Heart right ventricle (tissue), 16 donors: Measurements from ENCODE around the gene SETD2. TPM values are rescaled to one million over a fixed set of nuclear protein-coding genes. Genes with fewer than 3 reads are reported as not detected.
"Not testable (repeated sequence)": the region's sequence is repeated elsewhere in the genome, so short reads cannot be mapped to it uniquely, and the experiment has no call there.

ENCODE experiments used
- ATAC-seq, 8 donors: fragments of 200-7000 bp; cut with Tn5 transposase; one replicate each; pipeline ENCODE4 v1.9.1; 2020; ENCODE audit warnings: mild to moderate bottlenecking in 8 of 8, moderate library complexity in 8 of 8, moderate number of reproducible peaks in 1 of 8
- DNase-seq, 2 donors: peaks; one replicate each; pipeline ENCODE4 v3.0.0-alpha.2; 2020
- H3K27ac ChIP-seq, 10 donors: fragments of 200-600 bp; sonication (generic) in 2 of 10; one replicate each; pipeline versions ENCODE4 v1.5.0 to v1.8.0; 2020 to 2022; ENCODE audit warnings: mild to moderate bottlenecking in 3 of 10
- H3K27me3 ChIP-seq, 7 donors: fragments of 200-600 bp; one replicate each; pipeline ENCODE4 v1.8.0; 2021 to 2022; ENCODE audit warnings: mild to moderate bottlenecking in 2 of 7
- H3K36me3 ChIP-seq, 9 donors: fragments of 200-600 bp; sonication (generic) in 1 of 9; one replicate each; pipeline versions ENCODE4 v1.5.0 to v1.8.0; 2020 to 2022; ENCODE audit warnings: mild to moderate bottlenecking in 2 of 9
- H3K4me1 ChIP-seq, 9 donors: fragments of 200-600 bp; sonication (generic) in 1 of 9; one replicate each; pipeline versions ENCODE4 v1.5.0 to v1.8.0; 2020 to 2022; ENCODE audit warnings: mild to moderate bottlenecking in 4 of 9
- H3K4me3 ChIP-seq, 10 donors: fragments of 200-600 bp; sonication (generic) in 2 of 10; one replicate each; pipeline versions ENCODE4 v1.5.0 to v1.8.0; 2020 to 2022; ENCODE audit warnings: mild to moderate bottlenecking in 7 of 10, moderate library complexity in 2 of 10
- H3K9me3 ChIP-seq, 11 donors: fragments of 200-600 bp in 10 of 11; sonication (generic) in 2 of 11; one replicate each; pipeline versions ENCODE4 v1.5.0 to v1.8.0; 2013 to 2022; ENCODE audit warnings: mild to moderate bottlenecking in 2 of 11, control low read depth in 1 of 11, moderate library complexity in 1 of 11
- CTCF ChIP-seq, 9 donors: fragments of 200-600 bp; sonication (generic) in 2 of 9; IDR thresholded peaks; one replicate each; pipeline versions ENCODE4 v1.5.0 to v1.8.0; 2021 to 2022; ENCODE audit warnings: antibody characterized with exemption in 9 of 9, mild to moderate bottlenecking in 5 of 9, moderate library complexity in 1 of 9
- WGBS, 2 donors: extraction: QIAGEN DNeasy Blood & Tissue Kit; methylation state at CpG; one replicate each; pipeline ENCODE4 v1.1.7; 2013; ENCODE audit warnings: inconsistent platforms in 1 of 2; 5-methylcytosine and 5-hydroxymethylcytosine counted together
- intact Hi-C, 10 donors: fragments of 100-400 bp; cut with DNase I; formaldehyde crosslinking; loops; one replicate each; pipeline versions ENCODE4 v1.11.1 to v1.14.2; 2022
- polyA plus RNA-seq, 2 donors: library from polyadenylated mRNA; stranded (reverse); fragments of 200-250 nt; gene quantifications; one replicate each; pipeline ENCODE4 v1.2.3, GENCODE V29; 2013
- total RNA-seq, 10 donors: library from RNA; stranded (reverse); fragmentation: NEBNext Ultra II Directional in 3 of 10; extraction: Animal tissue kit (Norgen Biotek cat#: 25700) in 3 of 10; gene quantifications; one replicate each; pipeline versions ENCODE4 v1.2.1 to v1.2.4, GENCODE V29; 2021 to 2023
- donor health status: Arrhythmogenic right ventricular cardiomyopathy.
- donor health status: ischemic (EF 13 %, LVEDD 7.1; RV severe dilation, severe dysfunction).
- donor health status: healthy with polysubstance abuse.
- donor health status: DM: no; HTN: yes; CAD: no.
- donor health status: DM: no; HTN: no; CAD: no.
- donor health status: ischemic (EF 25% LVEDD 6.9; RV normal size, moderate dysfunction).
- donor health status: ischemic (EF 25% LVEDD 5.7; RV mildly dilated, moderate dysfunction).
- donor health status: healthy.
- donor health status: DM: yes; HTN: yes; CAD: no.
- donor health status: Ischemic cardiomyopathy.
- donor health status: ischemic (EF 35%, LVEDD 5.7; RV mildly dilated, moderate dysfunction).
- donor health status: nonischemic (EF 11% LVEDD 7.7; RV severe dilation, severe dysfunction).
- donor health status: DM: yes; HTN: yes; CAD: no.
- donor health status: PGD.
- donor health status: ischemic (EF 29% LVEDD 5.4; RV normal size, mild dysfunction).
- donor health status: nonischemic (EF 23%, LVEDD 6.1; RV moderate dilation, normal function).

The SETD2 gene
- total and polyA plus RNA-seq, 12 donors = 8.6 to 34.4 (median 30.0) TPM

- Histone ChIP-seq H3K27ac (no peak overlapping the region), H3K4me3 (no peak overlapping the region), H3K27me3 (no peaks in the 10 kb centered on the region), H3K9me3 (no peaks in the 10 kb centered on the region), H3K36me3 (no peaks in the 10 kb centered on the region), H3K4me1 (peaks cover 0 to 57% (median 33%) of the 10 kb centered on the region in 9 donors)
- intact Hi-C loops = no loop called here
- 34 to 49% methylated on average over 2 of the region's 2 CpGs for WGBS, 2 donors
- ATAC-seq = peak in 1 of 8 donors; percentile 22
- no peak for TF ChIP-seq CTCF (IDR thresholded peaks at IDR 0.05)
- no peak for DNase-seq
Measured at GRCh38 chr3:47149339-47149933, 14.5 kb downstream of the SETD2 start.

- TF ChIP-seq CTCF (IDR thresholded peaks at IDR 0.05) = no peak
- no peak overlapping the region for H3K4me3 ChIP-seq
- intact Hi-C loops = no loop called here
- no peaks in the 10 kb centered on the region for H3K36me3 ChIP-seq
- DNase-seq = no peak
- H3K27ac ChIP-seq = no peak overlapping the region
- peaks cover 0 to 67% (median 39%) of the 10 kb centered on the region in 9 donors for H3K4me1 ChIP-seq
- ATAC-seq = no peak
- WGBS, 2 donors = 91 to 97% methylated on average over 1 of the region's 1 CpG
- H3K27me3 ChIP-seq = no peaks in the 10 kb centered on the region
- no peaks in the 10 kb centered on the region for H3K9me3 ChIP-seq
Measured at GRCh38 chr3:47145272-47145671, 18.6 kb downstream of the SETD2 start.

GRCh38 chr3:47143068-47143467, 20.8 kb downstream of the SETD2 start:
- intact Hi-C loops = no loop called here
- DNase-seq (no peak), ATAC-seq (no peak)
- WGBS, 2 donors = 92% methylated on average over 5 of the region's 5 CpGs
- no peak for TF ChIP-seq CTCF (IDR thresholded peaks at IDR 0.05)
- Histone ChIP-seq H3K4me1 (peaks cover 0 to 69% (median 35%) of the 10 kb centered on the region in 9 donors), H3K9me3 (no peaks in the 10 kb centered on the region), H3K27ac (no peak overlapping the region), H3K4me3 (no peak overlapping the region), H3K36me3 (no peaks in the 10 kb centered on the region), H3K27me3 (no peaks in the 10 kb centered on the region)

- 92 to 94% methylated on average over 7 of the region's 7 CpGs for WGBS, 2 donors
- H3K27ac ChIP-seq, H3K36me3 ChIP-seq, intact Hi-C loops, H3K4me3 ChIP-seq, ATAC-seq, DNase-seq, H3K9me3 ChIP-seq, H3K27me3 ChIP-seq: not testable (repeated sequence)
- peaks cover 0 to 69% (median 35%) of the 10 kb centered on the region in 9 donors for H3K4me1 ChIP-seq
Measured at GRCh38 chr3:47142536-47142935, 21.4 kb downstream of the SETD2 start.

GRCh38 chr3:47140973-47141461, 22.9 kb downstream of the SETD2 start:
- H3K27me3 ChIP-seq, intact Hi-C loops, H3K9me3 ChIP-seq, H3K4me3 ChIP-seq, DNase-seq, H3K36me3 ChIP-seq, H3K27ac ChIP-seq, ATAC-seq: not testable (repeated sequence)
- H3K4me1 ChIP-seq = peaks cover 0 to 85% (median 44%) of the 10 kb centered on the region in 9 donors
- 93 to 95% methylated on average over 3 of the region's 3 CpGs for WGBS, 2 donors

GRCh38 chr3:47140553-47140952, 23.4 kb downstream of the SETD2 start:
- H3K27me3 ChIP-seq, H3K4me3 ChIP-seq, H3K9me3 ChIP-seq, H3K27ac ChIP-seq, intact Hi-C loops, ATAC-seq, DNase-seq, H3K36me3 ChIP-seq: not testable (repeated sequence)
- H3K4me1 ChIP-seq = peaks cover 0 to 87% (median 44%) of the 10 kb centered on the region in 9 donors
- WGBS, 2 donors = 90 to 94% methylated on average over 7 of the region's 7 CpGs
